ENCODE data around the gene HOXA13. TPM values are rescaled to one million over a fixed set of nuclear protein-coding genes. Genes with fewer than 3 reads are reported as not detected.
A peak's percentile ranks its signal among the peaks of the same experiment; 100 is the strongest.

Gene HOXA13
- total RNA-seq, 1 donor from 2014 or later = under 0.01 TPM

DNA sequence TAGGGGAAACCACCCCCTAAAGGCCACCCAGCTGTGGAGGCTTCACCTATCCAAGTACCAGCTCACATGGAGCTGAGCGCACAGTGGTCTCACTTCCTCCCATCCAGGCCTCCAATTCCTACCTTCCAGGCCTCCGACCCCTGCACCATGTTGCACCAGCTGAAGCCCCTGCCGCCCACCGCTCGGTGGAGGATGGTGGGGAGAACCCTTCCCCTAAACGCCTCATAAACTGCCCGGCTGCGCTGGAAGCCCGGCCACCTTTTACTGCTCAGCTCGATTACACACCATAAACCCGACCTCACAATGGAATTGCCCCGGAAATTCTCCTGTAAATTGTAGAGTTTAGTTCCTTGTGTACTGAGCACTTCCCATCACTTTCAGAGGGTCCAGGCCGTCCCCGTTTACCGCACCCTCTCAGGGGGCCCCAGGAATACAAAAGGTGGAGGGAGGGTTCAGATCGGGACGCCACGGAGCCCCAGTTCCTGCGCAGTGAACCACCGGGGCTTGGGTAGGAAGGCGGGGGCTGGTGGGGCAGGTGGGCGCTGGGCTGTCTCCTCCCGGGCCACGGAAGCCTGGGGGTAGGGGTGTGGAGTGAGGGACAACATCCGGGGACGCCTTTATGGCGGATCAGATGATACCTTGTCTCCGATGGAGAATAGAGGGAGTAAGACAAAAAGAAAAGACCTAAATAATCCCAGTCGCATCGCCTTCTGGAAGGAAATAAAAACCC is 42.0 kb downstream of the HOXA13 start:
- DNase-seq = no peak

GRCh38 chr7:27156916-27157701 is 42.8 kb downstream of the HOXA13 start:
- no peak for DNase-seq

DNA sequence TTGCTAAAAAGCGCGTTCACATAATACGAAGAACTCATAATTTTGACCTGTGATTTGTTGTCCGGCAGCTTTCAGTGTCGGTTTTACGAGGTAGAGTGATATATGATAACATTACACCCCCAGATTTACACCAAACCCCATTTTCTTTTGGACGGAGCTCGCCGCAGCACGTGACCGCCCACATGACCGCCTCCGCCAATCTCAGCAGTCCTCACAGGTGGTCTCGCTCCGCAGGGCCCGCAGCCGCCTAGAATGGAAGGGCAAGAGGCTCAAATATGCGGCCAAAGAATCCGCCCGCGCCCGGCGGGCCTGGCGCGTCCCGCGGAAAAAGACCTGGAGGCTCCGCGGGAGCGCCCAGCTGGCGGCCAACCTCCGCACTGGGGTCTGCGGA is 43.4 kb downstream of the HOXA13 start, which contains the start of gene HOXA7:
TSS of gene HOXA7 (minus strand) at position 168 of the 391 bp plus-strand sequence. CDS start at position 38, 130 bp downstream.
- peak; percentile 90 for DNase-seq

DNA sequence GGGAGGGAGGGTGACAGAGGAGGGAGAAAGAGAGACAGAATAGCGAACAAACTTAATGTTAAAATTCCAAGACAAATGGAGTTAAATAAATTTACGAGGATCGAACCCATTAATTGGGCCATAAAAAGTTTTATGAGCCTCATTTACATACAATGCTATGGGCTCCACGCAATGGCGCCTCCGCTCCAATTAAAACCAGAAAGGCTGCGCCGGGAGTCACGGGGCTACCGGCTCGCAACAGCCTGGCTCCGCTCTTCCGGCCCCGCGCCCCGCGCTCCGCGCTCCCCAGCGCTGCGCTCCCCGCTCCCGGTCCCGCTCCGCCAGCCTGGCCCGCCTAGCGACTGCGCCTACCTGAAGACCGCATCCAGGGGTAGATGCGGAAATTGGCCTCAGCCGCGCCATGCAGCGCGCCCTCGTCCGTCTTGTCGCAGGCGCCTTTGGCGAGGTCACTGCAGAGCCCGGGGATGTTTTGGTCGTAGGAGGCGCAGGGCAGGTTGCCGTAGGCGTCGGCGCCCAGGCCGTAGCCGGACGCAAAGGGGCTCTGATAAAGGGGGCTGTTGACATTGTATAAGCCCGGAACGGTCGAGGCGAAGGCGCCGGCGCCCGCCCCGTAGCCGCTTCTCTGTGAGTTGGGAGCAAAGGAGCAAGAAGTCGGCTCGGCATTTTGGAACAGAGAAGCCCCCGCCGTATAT is 43.9 kb downstream of the HOXA13 start:
- DNase-seq = peak; percentile 80

DNA sequence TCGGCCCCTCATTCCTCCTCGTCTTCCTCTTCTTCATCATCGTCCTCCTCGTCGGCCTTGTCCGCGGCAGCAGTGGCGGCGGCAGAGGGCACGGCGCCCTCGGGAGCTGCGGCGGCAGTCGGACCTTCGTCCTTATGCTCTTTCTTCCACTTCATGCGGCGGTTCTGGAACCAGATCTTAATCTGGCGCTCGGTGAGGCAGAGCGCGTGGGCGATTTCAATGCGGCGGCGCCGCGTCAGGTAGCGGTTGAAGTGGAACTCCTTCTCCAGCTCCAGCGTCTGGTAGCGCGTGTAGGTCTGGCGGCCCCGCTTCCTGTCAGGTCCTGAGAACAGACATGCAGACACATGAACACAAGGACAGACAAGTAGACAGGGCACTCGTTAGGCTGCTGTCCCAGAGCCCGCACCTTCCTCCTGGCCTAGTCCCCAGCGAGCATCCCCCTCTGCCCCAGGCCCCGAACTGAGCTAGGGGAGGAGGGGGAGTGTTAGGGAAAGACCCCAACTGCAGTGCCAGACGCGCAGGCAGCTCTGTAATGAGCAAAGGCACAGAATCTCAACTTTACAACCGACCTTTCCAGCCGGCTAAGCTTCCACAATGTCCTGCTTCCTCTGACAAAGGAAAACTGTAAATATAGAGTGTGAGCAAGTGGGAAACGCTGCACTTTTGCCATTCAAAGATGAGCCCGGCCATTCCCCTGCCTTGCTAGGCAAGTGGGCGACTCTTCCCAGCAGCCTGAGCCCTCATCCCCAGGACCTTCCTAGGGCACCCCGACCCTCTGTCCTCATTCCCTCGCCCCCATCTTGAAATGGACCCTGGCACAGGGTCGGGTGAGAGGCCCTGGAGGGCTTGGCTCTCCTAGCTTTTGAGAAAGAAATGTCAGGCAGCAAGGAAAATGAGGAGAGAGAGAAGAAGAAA is 44.7 kb downstream of the HOXA13 start:
- DNase-seq = no peak

- no peak for DNase-seq
Measured at GRCh38 chr7:27154369-27154768, 45.5 kb downstream of the HOXA13 start.

- DNase-seq = no peak
Measured at GRCh38 chr7:27153526-27153925, 46.4 kb downstream of the HOXA13 start.

DNA sequence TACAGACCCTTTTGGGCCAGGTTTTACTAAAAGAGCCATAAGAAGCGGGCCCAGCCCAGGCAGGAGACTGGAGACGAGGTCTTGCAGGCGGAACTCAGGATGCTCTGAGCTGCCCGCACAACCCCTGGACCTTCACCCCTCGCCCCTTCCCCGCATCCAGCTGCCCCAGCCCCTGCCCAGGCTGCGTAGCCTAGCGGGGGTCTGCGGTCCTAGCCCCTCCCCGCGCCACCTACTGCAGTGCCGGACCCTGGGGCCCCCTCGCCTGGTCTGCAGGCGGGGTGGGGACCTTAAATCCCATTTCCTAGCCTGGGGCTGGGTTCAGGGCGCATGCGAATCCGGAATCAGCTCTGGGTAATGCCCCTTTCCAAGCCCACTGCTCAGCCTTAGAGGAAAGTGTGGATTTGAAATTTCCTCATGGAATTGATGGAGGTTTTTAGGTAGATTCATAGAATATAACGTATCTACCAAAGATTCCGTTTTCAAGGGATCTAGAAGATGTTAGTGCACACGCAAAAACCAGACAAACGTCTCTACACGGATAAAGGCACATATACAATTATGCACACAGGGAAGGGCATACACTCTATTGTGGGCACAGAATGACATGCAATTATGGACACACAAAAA is 47.0 kb downstream of the HOXA13 start:
- DNase-seq = no peak

DNA sequence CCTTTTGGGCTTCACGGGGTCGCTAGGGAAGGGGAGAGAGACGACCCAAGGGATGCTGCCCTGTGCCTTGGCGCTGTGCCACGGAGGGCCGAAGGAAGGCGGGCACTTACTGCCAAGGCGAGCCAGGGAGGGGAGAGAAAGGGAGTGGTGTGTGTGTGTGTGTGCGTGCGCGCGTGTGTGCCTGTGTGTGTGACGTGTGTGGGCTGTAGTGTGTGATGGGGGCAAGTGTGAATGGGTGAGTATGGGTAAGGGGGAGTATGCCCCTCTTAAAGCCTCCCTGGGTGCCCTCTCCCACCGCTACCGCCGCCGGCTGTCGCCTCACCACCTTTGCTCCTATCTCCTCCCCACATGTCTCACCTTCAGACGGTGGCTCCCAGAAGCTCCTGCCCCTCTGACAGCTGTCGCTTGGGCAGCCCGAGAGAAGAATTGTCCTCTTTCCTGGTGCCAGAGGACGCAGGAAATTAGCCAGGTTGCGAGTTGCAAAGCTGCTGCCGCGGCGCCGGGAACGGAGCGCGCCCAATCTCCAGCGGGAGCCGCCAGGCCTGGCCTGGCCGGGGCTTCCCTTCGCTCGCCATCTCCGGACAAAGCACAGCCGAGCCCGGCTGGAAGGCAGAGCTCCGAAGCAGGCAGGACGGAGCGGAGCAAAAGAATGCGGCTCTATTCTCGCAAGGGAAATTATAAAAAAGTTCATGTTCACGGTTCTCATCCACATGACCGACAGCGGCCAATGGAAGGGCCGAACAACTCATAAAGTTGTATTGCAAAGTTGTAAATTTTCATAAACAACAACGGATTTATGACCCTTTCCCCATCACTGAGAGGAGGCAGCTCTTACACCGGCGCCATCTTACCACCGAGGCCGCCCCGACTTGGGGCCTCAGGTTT is 47.7 kb downstream of the HOXA13 start, which contains the start of gene HOXA3:
TSS of gene HOXA3 (minus strand) at position 653 of the 885 bp plus-strand sequence. CDS start 41,943 bp downstream, outside the sequence.
- DNase-seq = peak; percentile 78

GRCh38 chr7:27151341-27151930 is 48.5 kb downstream of the HOXA13 start:
- no peak for DNase-seq

DNA sequence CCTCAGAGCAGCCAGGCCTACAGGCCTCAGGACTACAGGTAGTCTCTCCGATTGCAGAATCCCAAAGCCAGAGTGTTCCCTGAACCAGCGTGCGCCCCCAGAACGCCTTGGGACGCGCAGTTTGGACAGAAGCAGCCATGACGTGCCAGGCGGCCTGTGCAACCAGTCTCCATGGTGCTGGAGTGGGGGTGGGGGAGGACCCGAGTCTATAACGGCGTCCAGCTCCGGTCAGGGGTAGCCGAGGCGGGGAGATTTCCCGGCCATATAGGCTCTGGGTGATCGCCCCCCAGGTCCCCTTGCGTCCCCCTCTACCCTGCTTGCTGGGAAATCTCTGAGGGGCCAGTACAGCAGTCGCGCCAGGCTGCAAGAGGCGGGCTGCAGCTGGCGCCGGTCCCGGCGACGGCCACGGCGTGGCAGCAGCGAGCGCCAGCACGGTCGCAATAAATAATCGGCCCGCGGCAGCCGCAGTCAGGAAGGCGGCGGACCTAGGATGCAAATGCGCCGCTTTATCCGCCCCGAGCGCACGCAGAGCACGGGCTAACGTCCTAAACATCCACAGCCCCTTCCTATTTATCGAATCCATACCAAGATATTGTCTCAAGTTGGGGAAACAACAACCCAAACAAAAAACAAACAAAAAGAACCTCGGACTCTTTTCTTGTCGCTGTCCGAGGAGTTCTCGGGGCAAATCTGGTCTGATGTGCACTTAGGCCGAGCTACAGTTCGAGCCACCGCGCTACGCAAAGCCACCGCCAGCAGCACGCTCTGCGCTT is 49.1 kb downstream of the HOXA13 start:
- peak; percentile 92 for DNase-seq

- DNase-seq = no peak
Measured at GRCh38 chr7:27149842-27150567, 49.9 kb downstream of the HOXA13 start.

- DNase-seq = peak; percentile 56
Measured at GRCh38 chr7:27148756-27149641, 50.9 kb downstream of the HOXA13 start.

GRCh38 chr7:27148031-27148755 is 51.7 kb downstream of the HOXA13 start:
- DNase-seq = peak; percentile 46

DNA sequence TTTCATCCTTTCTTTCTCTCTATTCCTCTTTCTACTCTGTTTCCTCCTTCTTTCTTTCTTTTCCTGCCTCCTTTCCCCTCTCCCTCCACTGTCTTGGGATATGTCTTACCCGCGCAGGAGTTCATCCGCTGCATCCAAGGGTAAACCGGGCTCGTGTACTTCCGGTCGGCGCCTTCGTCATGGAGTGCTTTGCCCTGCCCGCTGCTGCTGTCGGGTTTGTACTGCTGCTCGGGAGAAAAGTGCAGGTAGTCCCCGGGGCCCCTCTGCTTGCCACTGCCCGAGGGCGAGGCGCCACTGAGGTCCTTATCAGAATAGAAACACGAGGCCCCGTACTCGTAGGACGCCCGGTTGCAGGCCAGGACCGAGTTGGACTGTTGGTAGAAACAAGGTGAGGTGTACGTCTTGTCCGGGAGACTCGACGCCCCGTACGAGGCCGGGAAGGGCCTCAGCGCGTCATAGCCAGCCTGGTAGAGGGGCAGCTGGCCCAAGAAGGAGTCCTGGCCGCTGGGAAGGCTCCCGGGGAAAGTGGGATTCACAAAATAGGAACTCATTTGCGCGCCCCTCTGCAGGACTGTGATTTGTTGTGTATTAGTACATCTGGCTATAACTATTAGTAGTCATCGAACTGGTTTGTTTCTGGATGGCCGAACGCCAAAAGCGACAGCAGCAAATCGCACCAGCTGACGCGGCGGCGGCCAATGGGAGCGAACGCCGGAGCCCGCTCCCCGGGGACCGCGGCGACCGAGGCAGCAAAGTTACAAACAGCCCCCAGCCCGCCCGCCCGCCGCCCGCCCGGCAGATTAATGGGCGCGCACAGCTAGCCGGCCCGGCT is 52.5 kb downstream of the HOXA13 start, which contains the start of gene HOXA6:
TSS of gene HOXA6 (minus strand) at position 576 of the 832 bp plus-strand sequence. CDS start at position 551, 25 bp downstream.
- DNase-seq = peak; percentile 62
